NCI-H2029 treated with DMSO at 0.1 percent for 48 hours (cell line): ENCODE data around the gene GCKR.

Experiments
- DNase-seq: peaks from one replicate; lab custom pipeline; 2025; lab: John Stamatoyannopoulos, UW

GCKR gene

DNA sequence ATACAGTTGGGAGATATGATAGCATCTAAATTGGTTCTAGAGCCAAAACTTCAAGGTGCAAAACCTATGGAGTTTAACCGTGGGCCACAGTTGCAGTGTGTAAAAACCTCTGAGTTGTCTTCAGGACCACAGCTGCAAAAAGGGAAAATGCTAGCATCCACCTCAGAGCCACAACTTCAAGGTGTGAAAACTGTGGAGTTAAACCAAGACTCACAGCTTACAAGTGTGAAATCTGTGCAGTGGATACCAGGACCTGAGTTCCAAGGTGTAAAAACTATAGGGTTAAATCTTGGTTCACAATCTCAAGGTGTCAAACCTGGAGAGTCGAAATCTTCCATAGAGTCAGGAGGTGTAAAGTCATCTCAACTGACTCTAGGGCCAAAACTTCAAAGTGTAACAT, 75.8 kb downstream of the GCKR start:
- no peak for DNase-seq

DNA sequence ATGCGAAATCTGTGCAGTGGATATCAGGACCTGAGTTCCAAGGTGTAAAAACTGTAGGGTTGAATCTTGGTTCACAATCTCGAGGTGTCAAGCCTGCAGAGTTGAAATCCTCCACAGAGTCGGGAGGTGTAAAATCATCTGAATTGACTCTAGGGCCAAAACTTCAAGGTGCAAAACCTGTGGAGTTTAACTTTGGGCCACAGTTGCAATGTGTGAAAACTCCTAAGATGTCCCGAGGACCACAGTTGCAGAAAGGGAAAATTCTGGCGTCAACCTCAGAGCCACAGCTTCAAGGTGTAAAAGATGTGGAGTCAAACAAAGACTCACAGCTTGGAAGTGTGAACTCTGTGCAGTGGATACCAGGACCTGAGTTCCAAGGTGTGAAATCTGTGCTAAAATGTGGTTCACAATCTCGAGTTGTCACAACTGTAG, 76.4 kb downstream of the GCKR start:
- DNase-seq: no peak
